HCT116 (cell line): Measurements from ENCODE around the gene ARHGAP45. TPM values are rescaled to one million over a fixed set of nuclear protein-coding genes. Genes with fewer than 3 reads are reported as not detected.

Experiments used
- ATAC-seq: fragments of 200-7000 bp; cut with Tn5 transposase; 2 replicates; pipeline ENCODE4 v1.9.1; 2020; ENCODE audit warnings: mild to moderate bottlenecking, moderate library complexity
- BruUV-seq: library from RNA; stranded (reverse); fragments of 400-500 nt; replicated peaks from 2 replicates; lab custom pipeline; 2021; lab: Mats Ljungman, UMichigan
- CTCF ChIA-PET: fragments of 300-600 bp; sonication (Branson Sonifier 250); formaldehyde crosslinking; loops from one replicate; lab custom pipeline; 2021; ENCODE audit warnings: antibody characterized with exemption; lab: Charles Lee
- POLR2A ChIA-PET: fragments of 300-600, 350-600 bp; sonication (Branson Sonifier 250); formaldehyde crosslinking; loops from one replicate; lab custom pipeline; 2021; ENCODE audit warnings: antibody characterized with exemption; lab: Charles Lee
- RAD21 ChIA-PET, 2 experiments: fragments of 300-600 bp; sonication (Branson Sonifier 250); formaldehyde crosslinking; loops; one replicate each; lab custom pipeline; 2023; ENCODE audit warnings: low total read pairs in 2 of 2; ENCODE audit not compliant: uncharacterized antibody in 2 of 2, unreplicated experiment in 2 of 2, low non-redundant PET in 1 of 2; lab: Charles Lee
- DNase-seq: peaks from one replicate; pipeline ENCODE4 v3.0.0-alpha.2; 2010; ENCODE audit warnings: low read depth, low spot score
- H2AFZ ChIP-seq: fragments of 200-600 bp; shearing (Covaris generic), sonication (generic); 2 replicates; pipeline ENCODE4 v1.6.1; 2017; ENCODE audit warnings: low read depth, mixed run types, mixed read lengths, antibody characterized with exemption, low read length; ENCODE audit not compliant: poor library complexity, severe bottlenecking
- H3K27ac ChIP-seq: 2 replicates; pipeline ENCODE4 v1.5.1; 2012; ENCODE audit warnings: low read depth, low read length
- H3K27me3 ChIP-seq: fragments of 200-600 bp; sonication (generic); 2 replicates; pipeline ENCODE4 v1.6.1; 2016; ENCODE audit warnings: mixed run types, low read length, mixed read lengths; ENCODE audit not compliant: insufficient read depth
- H3K36me3 ChIP-seq, 2 experiments: fragments of 200-500 bp in 1 of 2; fragments of 200-600 bp in 1 of 2; sonication (Bioruptor generic) in 1 of 2; sonication (generic) in 1 of 2; 2 replicates each; pipeline versions ENCODE4 v1.5.1 to v1.6.1; 2014 to 2016; ENCODE audit warnings: low read length in 2 of 2, inconsistent platforms in 1 of 2, mixed read lengths in 1 of 2, mixed run types in 1 of 2; ENCODE audit not compliant: insufficient read depth in 2 of 2, control insufficient read depth in 1 of 2
- H3K4me1 ChIP-seq, 2 experiments: fragments of 200-600 bp in 1 of 2; sonication (generic) in 1 of 2; 2 replicates each; pipeline versions ENCODE4 v1.5.1 to v1.6.1; 2012 to 2017; ENCODE audit warnings: low read length in 2 of 2, inconsistent platforms in 1 of 2, mild to moderate bottlenecking in 1 of 2, mixed read lengths in 1 of 2, mixed run types in 1 of 2, moderate library complexity in 1 of 2; ENCODE audit not compliant: insufficient read depth in 2 of 2, control insufficient read depth in 1 of 2
- H3K4me2 ChIP-seq: fragments of 200-600 bp; sonication (generic); 2 replicates; pipeline ENCODE4 v1.6.1; 2017; ENCODE audit warnings: mixed run types, low read length, mixed read lengths
- H3K4me3 ChIP-seq, 2 experiments: fragments of 200-600 bp in 1 of 2; sonication (generic) in 1 of 2; replicated peaks in 1 of 2; 2 replicates each; pipeline ENCODE4 v1.5.1; 2011 to 2016; ENCODE audit warnings: low read length in 2 of 2, control low read depth in 1 of 2, low read depth in 1 of 2, mild to moderate bottlenecking in 1 of 2, mixed read lengths in 1 of 2, mixed run types in 1 of 2
- H3K79me2 ChIP-seq: fragments of 200-600 bp; sonication (generic); 2 replicates; pipeline ENCODE4 v1.6.1; 2017; ENCODE audit warnings: mild to moderate bottlenecking, mixed run types, low read length, moderate library complexity, mixed read lengths; ENCODE audit not compliant: insufficient read depth
- H3K9ac ChIP-seq: fragments of 200-600 bp; sonication (generic); 2 replicates; pipeline ENCODE4 v1.6.1; 2016; ENCODE audit warnings: low read length, mixed read lengths
- H3K9me2 ChIP-seq: fragments of 200-600 bp; sonication (generic), shearing (Covaris generic); 2 replicates; pipeline ENCODE4 v1.6.1; 2017; ENCODE audit warnings: mixed run types, mild to moderate bottlenecking, moderate library complexity; ENCODE audit not compliant: insufficient read depth
- H3K9me3 ChIP-seq, 2 experiments: fragments of 200-500 bp in 1 of 2; fragments of 200-600 bp in 1 of 2; sonication (Bioruptor generic) in 1 of 2; sonication (generic) in 1 of 2; 2 replicates each; pipeline ENCODE4 v1.6.1; 2014 to 2017; ENCODE audit warnings: low read length in 2 of 2, mixed read lengths in 2 of 2, inconsistent platforms in 1 of 2, low read depth in 1 of 2, mild to moderate bottlenecking in 1 of 2, mixed run types in 1 of 2, moderate library complexity in 1 of 2; ENCODE audit not compliant: control insufficient read depth in 1 of 2, insufficient read depth in 1 of 2
- H4K20me1 ChIP-seq: fragments of 200-600 bp; sonication (generic), shearing (Covaris generic); 2 replicates; pipeline ENCODE4 v1.6.1; 2017; ENCODE audit warnings: mixed run types, mild to moderate bottlenecking, moderate library complexity; ENCODE audit not compliant: insufficient read depth
- EGR1 ChIP-seq: IDR thresholded peaks from 2 replicates; pipeline ENCODE4 v1.6.1; 2012; ENCODE audit warnings: low read depth
- EZH2 ChIP-seq: fragments of 200-600 bp; sonication (generic); IDR thresholded peaks from 2 replicates; pipeline ENCODE4 v1.6.1; 2017; ENCODE audit warnings: antibody characterized with exemption, mixed run types
- POLR2A ChIP-seq: IDR thresholded peaks from 2 replicates; pipeline ENCODE4 v1.7.0; 2011; ENCODE audit warnings: borderline replicate concordance; ENCODE audit not compliant: insufficient read depth, insufficient read length; ENCODE audit errors: extremely low read depth
- POLR2AphosphoS5 ChIP-seq: IDR thresholded peaks from 2 replicates; pipeline ENCODE4 v1.6.1; 2011; ENCODE audit warnings: mild to moderate bottlenecking, low read depth, low read length, moderate library complexity
- RAD21 ChIP-seq: IDR thresholded peaks from 2 replicates; pipeline ENCODE4 v1.6.1; 2012; ENCODE audit warnings: low read depth, mild to moderate bottlenecking
- REST ChIP-seq: IDR thresholded peaks from 2 replicates; pipeline ENCODE4 v1.6.1; 2012; ENCODE audit warnings: low read depth
- SRF ChIP-seq: IDR thresholded peaks from 2 replicates; pipeline ENCODE4 v1.6.1; 2012; ENCODE audit warnings: low read depth
- TCF7L2 ChIP-seq: IDR thresholded peaks from 2 replicates; pipeline ENCODE4 v1.7.0; 2011; ENCODE audit warnings: borderline replicate concordance, inconsistent platforms; ENCODE audit not compliant: insufficient read depth, insufficient read length; ENCODE audit errors: extremely low read depth
- ZFX ChIP-seq: fragments of 450-650 bp; IDR thresholded peaks from 2 replicates; pipeline ENCODE4 v1.6.1; 2017
- ZNF274 ChIP-seq: fragments of 200-500 bp; sonication (Bioruptor generic); IDR thresholded peaks from 2 replicates; pipeline ENCODE4 v1.6.1; 2014; ENCODE audit warnings: mild to moderate bottlenecking, low read depth, low read length, inconsistent platforms
- intact Hi-C: fragments of 100-400 bp; cut with micrococcal nuclease; formaldehyde crosslinking; loops from 2 replicates; pipeline ENCODE4 v1.10.0; 2022
- total RNA-seq: library from RNA; stranded (reverse); gene quantifications from one replicate; pipeline ENCODE4 v1.2.1, GENCODE V29; 2021; ENCODE audit not compliant: unreplicated experiment
- TF ChIP-seq, protein P1 (sequence below): IDR thresholded peaks from 2 replicates; pipeline ENCODE4 v1.6.1; 2011; ENCODE audit warnings: mild to moderate bottlenecking, low read length, moderate library complexity; ENCODE audit not compliant: insufficient replicate concordance; ENCODE audit errors: extremely low read depth
- TF ChIP-seq, protein P2 (sequence below): IDR thresholded peaks from 2 replicates; pipeline ENCODE4 v1.6.1; 2012

Gene ARHGAP45
- total RNA-seq, 1 experiment from 2014 or later: 30.4 TPM

GRCh38 chr19:1058112-1058511 is 8.9 kb upstream of the ARHGAP45 start (continued):
- TF ChIP-seq, protein P1, sequence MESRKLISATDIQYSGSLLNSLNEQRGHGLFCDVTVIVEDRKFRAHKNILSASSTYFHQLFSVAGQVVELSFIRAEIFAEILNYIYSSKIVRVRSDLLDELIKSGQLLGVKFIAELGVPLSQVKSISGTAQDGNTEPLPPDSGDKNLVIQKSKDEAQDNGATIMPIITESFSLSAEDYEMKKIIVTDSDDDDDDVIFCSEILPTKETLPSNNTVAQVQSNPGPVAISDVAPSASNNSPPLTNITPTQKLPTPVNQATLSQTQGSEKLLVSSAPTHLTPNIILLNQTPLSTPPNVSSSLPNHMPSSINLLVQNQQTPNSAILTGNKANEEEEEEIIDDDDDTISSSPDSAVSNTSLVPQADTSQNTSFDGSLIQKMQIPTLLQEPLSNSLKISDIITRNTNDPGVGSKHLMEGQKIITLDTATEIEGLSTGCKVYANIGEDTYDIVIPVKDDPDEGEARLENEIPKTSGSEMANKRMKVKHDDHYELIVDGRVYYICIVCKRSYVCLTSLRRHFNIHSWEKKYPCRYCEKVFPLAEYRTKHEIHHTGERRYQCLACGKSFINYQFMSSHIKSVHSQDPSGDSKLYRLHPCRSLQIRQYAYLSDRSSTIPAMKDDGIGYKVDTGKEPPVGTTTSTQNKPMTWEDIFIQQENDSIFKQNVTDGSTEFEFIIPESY: no peak
- no peak for TF ChIP-seq POLR2A
- TF ChIP-seq ZFX: no peak
- TF ChIP-seq EGR1: no peak
- no peak for TF ChIP-seq EZH2
- no peak for TF ChIP-seq RAD21
- no peak for TF ChIP-seq REST
- TF ChIP-seq POLR2AphosphoS5: no peak
- no peak for TF ChIP-seq TCF7L2

- no peak overlapping the region for H3K4me2 ChIP-seq
- no peaks in the 10 kb centered on the region for H3K79me2 ChIP-seq
- intact Hi-C loops: loop anchor here (5.0 kb wide), 1 partner anchor 42 kb away; the partner anchor contains the start of gene GPX4
- no peaks in the 10 kb centered on the region; a peak in 1 of 4 replicates for H3K36me3 ChIP-seq
- BruUV-seq: no TSS peak
- H3K9ac ChIP-seq: no peak overlapping the region
- H2AFZ ChIP-seq: no peak overlapping the region
- no peaks in the 10 kb centered on the region for H3K9me3 ChIP-seq
- peaks cover 23 to 39% of the 10 kb centered on the region in 2 experiments for H3K4me1 ChIP-seq
- DNase-seq (no peak), ATAC-seq (no peak)
- CTCF ChIA-PET: interaction anchor here (0.5 kb wide), 1 partner anchor 12 kb away, joined by 4 read pairs; no protein-coding TSS in a partner anchor
- no peak overlapping the region; the same call in 1 of the 2 replicates for H3K27ac ChIP-seq
- RAD21 ChIA-PET: no interaction called here
- no peak overlapping the region for H3K4me3 ChIP-seq
- H3K27me3 ChIP-seq: no peaks in the 10 kb centered on the region
- POLR2A ChIA-PET: no interaction called here
- no peaks in the 10 kb centered on the region for H4K20me1 ChIP-seq
- no peaks in the 10 kb centered on the region for H3K9me2 ChIP-seq
- TF ChIP-seq REST: no peak
- TF ChIP-seq EZH2: no peak
- no peak for TF ChIP-seq ZNF274
- no peak for TF ChIP-seq SRF
- TF ChIP-seq, protein P2, sequence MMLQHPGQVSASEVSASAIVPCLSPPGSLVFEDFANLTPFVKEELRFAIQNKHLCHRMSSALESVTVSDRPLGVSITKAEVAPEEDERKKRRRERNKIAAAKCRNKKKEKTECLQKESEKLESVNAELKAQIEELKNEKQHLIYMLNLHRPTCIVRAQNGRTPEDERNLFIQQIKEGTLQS: no peak
- TF ChIP-seq, protein P1: no peak
- TF ChIP-seq POLR2A: no peak
- no peak for TF ChIP-seq EGR1
Measured at GRCh38 chr19:1060689-1061088, 6.3 kb upstream of the ARHGAP45 start.
